ENCODE data around the gene ETS2.
A peak's percentile ranks its signal among the peaks of the same experiment; 100 is the strongest.
"Not testable (repeated sequence)": the region's sequence is repeated elsewhere in the genome, so short reads cannot be mapped to it uniquely, and the experiment has no call there.

The ETS2 gene

GRCh38 chr21:38834725-38835124 is 29.0 kb downstream of the ETS2 start:
- no peak for FAIRE-seq

DNA sequence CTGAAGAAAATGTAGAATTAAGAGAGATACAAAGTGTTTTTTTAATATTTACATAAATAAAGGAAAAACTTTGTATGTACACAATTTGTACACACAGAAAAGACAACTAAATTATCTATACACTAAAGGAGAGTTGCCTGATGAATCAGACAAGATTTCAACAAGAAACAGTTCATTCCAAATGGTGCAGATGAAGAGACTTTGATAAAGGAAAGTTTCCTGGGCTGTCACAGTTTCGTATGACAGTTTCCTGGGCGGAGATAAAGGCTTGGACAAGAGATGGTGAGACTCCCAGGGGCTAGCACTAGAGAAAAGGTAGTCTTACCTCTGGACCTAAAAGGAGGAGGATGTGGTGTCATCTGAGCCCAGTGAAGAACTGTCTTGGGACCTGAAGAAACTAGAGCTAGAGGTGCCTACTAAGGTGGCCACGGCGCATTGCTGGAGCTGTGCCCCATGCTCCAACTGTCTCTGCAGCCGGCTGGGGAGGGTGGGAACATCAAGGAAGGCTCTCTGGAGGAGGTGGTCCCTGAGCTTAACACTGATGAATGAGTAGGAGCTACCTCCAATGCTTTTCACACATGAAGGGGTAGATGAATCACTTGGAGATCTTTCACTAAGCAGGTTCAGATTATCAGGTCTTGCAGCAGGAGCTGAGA is 32.2 kb downstream of the ETS2 start:
- DNase-seq (ENCODE audit: low spot score) = no peak
- FAIRE-seq = no peak

More at GRCh38 chr21:38834725-38835124, 29.0 kb downstream of the ETS2 start:
- DNase-seq (ENCODE audit: low spot score) = no peak

DNA sequence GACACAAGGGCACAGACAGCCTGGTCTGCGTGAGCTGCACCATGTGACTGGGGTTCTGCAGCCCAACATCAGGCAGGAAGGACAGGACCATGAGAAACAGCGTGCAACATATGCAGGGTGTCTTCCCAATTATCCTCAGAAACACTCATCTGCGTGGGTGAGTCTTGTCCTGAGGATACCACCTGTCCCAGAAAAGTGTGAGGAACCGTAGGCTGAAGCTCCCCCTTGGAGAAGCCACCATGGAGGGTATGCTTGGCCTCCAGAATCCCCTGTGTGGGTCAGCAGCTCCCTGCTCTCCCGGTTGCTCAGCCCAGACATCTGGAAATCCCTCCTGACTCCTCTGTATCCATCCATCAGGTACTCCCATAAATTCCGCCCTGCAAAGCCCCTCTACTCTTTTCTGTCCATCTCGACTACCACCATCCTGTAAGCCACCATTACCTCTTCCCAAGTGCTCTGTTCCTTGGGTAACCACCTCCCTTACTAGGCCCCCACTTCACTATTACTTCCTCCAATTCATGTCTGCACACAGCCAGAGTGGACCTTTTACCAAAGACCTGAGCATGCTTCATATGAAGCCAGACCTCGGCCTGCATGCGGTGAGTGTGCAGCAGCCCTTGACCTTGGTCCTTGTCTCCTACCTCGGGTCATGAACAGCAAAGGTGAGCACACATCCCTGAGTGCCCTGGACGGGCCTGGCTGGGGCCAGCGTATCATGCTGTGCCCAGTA is 33.0 kb downstream of the ETS2 start:
- no peak for FAIRE-seq

GRCh38 chr21:38839328-38840286 is 33.9 kb downstream of the ETS2 start:
- FAIRE-seq (no peak), DNase-seq (ENCODE audit: low spot score) (no peak)

More for the DNA sequence above, 33.0 kb downstream of the ETS2 start:
- DNase-seq (ENCODE audit: low spot score) = no peak

DNA sequence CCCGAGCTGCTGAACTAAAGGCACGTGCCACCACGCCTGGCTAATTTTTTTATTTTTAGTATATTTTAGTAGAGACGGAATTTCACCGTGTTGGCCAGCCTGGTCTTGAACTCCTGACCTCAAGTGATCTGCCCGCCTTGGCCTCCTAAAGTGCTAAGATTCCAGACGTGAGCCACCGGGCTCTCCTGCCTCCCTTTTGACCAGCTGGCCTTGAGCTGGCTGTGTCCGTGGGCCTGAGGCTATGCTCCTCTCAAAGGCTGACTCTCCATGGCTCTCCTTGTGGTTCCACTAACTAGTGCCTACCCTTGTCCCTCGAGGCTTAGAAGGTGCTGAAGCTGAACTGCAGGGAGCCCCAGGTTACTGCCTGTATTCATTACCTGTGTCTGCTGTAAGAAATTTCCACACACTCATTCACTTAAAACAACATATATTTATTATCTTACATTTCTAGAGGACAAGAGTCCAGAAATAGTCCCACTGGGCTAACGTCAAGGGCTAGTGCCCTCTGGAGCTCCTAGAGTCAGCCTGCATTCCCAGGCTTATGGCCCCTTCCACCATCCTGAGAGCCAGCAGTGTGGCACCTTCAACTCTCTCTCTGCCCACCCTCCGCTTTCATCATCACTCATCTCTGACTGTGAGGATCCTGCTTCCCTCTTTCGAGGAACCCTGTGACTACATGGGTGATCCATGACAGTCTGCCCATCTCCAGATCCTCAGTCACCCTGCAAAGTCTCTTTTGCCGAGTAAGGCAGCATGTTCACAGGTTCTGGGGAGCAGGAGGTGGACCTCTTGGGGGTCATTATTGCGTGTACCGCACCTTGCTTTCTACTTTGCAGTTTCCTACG is 34.9 kb downstream of the ETS2 start:
- FAIRE-seq (no peak), DNase-seq (ENCODE audit: low spot score) (no peak)

- FAIRE-seq = no peak
- no peak for DNase-seq (ENCODE audit: low spot score)
Measured at GRCh38 chr21:38841472-38841871, 35.7 kb downstream of the ETS2 start.

- DNase-seq (ENCODE audit: low spot score) (no peak), FAIRE-seq (no peak)
Measured at GRCh38 chr21:38842079-38842478, 36.4 kb downstream of the ETS2 start.

- FAIRE-seq (no peak), DNase-seq (ENCODE audit: low spot score) (no peak)
Measured at GRCh38 chr21:38843379-38843778, 37.6 kb downstream of the ETS2 start.

DNA sequence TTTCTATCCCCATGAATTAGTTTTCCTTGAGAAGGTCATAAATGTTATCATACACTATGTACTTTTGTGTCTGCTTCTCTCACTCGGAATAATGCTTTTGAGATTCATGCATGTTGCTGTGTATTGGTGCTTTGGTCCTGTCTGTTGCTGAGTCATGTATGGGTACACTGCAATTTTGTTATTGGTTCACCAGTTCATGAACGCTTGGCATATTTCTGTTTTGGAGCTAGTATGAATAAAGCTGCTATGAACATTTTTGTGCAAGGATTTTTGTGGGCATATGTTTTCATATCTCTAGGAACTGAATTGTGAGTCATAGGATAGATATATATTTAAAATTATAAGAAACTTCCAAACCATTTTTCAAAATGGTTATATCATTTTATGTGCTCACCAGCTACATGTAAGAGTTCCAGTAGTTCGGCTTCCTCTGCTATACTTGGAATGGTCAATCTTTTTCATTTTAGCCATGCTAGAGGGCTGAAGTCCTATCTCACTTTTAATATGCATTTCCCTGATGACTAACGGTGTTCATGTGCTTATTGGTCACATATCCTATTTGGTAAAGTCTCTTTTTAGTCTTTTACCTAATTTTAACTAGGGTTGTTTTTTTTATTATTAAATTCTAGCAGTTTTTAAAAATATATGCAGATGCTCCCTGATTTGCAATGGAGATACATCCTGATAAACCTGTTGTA is 38.2 kb downstream of the ETS2 start:
- DNase-seq (ENCODE audit: low spot score) (no peak), FAIRE-seq (no peak)

DNA sequence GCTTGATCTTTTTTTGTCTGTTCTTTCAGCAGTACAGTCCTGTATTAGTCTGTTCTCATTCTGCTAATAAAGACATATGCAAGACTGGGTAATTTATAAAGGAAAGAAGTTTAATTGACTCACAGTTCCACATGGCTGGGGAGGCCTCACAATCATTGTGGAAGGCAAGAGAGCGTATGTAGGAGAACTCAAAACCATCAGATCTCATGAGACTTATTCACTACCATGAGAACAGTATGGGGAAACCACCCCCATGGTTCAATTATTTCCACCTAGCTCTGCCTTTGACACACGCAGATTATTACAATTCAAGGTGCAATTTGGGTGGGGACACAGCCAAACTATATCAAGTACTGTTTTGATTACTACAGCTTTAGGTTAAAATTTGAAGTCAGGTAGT is 39.6 kb downstream of the ETS2 start:
- not testable (repeated sequence) for DNase-seq (ENCODE audit: low spot score); FAIRE-seq

- DNase-seq (ENCODE audit: low spot score) (no peak), FAIRE-seq (no peak)
Measured at GRCh38 chr21:38847556-38847955, 41.8 kb downstream of the ETS2 start.

GRCh38 chr21:38848187-38848609 is 42.5 kb downstream of the ETS2 start:
- DNase-seq (ENCODE audit: low spot score) (no peak), FAIRE-seq (no peak)

GRCh38 chr21:38849776-38850175 is 44.0 kb downstream of the ETS2 start:
- DNase-seq (ENCODE audit: low spot score) (no peak), FAIRE-seq (no peak)

- DNase-seq (ENCODE audit: low spot score) = no peak
- FAIRE-seq = no peak
Measured at GRCh38 chr21:38850277-38850951, 44.7 kb downstream of the ETS2 start.

- DNase-seq (ENCODE audit: low spot score) (no peak), FAIRE-seq (no peak)
Measured at GRCh38 chr21:38851101-38851500, 45.4 kb downstream of the ETS2 start.

- FAIRE-seq = no peak
- no peak for DNase-seq (ENCODE audit: low spot score)
Measured at GRCh38 chr21:38852278-38852677, 46.5 kb downstream of the ETS2 start.

- no peak for DNase-seq (ENCODE audit: low spot score)
- FAIRE-seq = no peak
Measured at GRCh38 chr21:38852708-38853107, 47.0 kb downstream of the ETS2 start.

DNA sequence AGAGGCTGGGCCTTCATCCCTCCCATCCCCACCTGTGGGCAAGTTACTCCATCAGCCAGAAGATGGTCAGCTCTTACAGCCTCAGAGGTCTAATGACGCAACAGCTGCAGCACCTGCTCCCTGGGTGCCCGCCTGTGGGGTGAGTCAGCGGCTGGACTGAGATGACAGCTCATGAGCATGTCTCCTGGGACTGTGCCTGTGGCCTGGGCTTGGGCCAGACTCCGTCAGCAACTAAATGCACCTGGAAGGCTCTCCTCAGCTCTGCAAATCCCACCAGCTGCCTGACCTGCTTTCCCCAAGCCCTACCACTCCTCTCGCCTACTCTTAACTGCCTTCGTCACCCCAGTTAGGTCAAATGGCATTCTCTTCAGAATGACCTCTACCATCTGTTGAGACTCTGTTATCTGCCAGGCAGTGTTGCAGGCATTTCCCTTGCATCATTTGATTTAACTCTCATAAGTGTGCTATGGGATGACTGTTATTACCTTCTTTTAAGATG is 47.7 kb downstream of the ETS2 start:
- FAIRE-seq = no peak
- peak; percentile 75 for DNase-seq (ENCODE audit: low spot score)

GRCh38 chr21:38857152-38857825 is 51.6 kb downstream of the ETS2 start:
- FAIRE-seq (no peak), DNase-seq (ENCODE audit: low spot score) (no peak)
